ENCODE measurements around the gene GPR148. TPM values are rescaled to one million over a fixed set of nuclear protein-coding genes. Genes with fewer than 3 reads are reported as not detected.

Gene GPR148
- total and polyA plus RNA-seq, 4 donors, result not detected

DNA sequence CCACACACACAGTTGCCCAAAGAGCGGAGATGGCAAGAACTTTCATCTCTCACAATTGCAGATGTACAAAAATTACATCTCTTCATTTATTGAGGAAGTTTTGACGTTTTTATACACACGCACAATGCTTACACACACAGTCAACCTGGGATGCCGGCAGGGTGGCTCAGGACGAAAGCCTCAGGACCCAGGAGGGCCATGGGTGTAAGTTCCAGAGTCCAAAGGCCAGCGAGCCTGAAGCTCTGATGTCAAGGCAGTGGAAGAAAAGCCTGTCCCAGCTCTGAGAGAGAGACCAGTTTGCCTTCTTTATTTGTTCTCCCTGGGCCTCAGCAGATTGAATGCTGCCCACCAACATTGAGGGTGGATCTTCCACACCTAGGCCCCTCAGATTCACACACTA lies 36.6 kb downstream of the GPR148 start:
- WGBS, 2 donors, result 81 to 86% methylated on average over 6 of the region's 6 CpGs
- TF ChIP-seq, protein P1, sequence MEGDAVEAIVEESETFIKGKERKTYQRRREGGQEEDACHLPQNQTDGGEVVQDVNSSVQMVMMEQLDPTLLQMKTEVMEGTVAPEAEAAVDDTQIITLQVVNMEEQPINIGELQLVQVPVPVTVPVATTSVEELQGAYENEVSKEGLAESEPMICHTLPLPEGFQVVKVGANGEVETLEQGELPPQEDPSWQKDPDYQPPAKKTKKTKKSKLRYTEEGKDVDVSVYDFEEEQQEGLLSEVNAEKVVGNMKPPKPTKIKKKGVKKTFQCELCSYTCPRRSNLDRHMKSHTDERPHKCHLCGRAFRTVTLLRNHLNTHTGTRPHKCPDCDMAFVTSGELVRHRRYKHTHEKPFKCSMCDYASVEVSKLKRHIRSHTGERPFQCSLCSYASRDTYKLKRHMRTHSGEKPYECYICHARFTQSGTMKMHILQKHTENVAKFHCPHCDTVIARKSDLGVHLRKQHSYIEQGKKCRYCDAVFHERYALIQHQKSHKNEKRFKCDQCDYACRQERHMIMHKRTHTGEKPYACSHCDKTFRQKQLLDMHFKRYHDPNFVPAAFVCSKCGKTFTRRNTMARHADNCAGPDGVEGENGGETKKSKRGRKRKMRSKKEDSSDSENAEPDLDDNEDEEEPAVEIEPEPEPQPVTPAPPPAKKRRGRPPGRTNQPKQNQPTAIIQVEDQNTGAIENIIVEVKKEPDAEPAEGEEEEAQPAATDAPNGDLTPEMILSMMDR (IDR thresholded peaks at IDR 0.05; ENCODE audit: control extremely low read depth, extremely low read depth), result no peak
- H3K36me3 ChIP-seq (ENCODE audit: control insufficient read depth in 4 of 4, insufficient read depth in 4 of 4, low read length in 4 of 4), result no peaks in the 10 kb centered on the region
- H3K4me1 ChIP-seq (ENCODE audit: control insufficient read depth in 5 of 5, insufficient read depth in 5 of 5, low read length in 5 of 5), result no peaks in the 10 kb centered on the region
- ATAC-seq (ENCODE audit: insufficient read depth, low FRiP score), result no peak
- no peak overlapping the region for H3K4me3 ChIP-seq
- H3K27me3 ChIP-seq (ENCODE audit: control insufficient read depth in 3 of 3, insufficient read depth in 3 of 3, low read length in 2 of 3), result peaks cover 0 to 2% (median 0%) of the 10 kb centered on the region in 3 donors
- no peak overlapping the region for H3K9ac ChIP-seq (ENCODE audit: insufficient read depth in 1 of 2, low read length in 2 of 2)
- DNase-seq, result no peak
- peaks cover 0 to 4% (median 0%) of the 10 kb centered on the region in 4 donors for H3K9me3 ChIP-seq (ENCODE audit: control insufficient read depth in 4 of 4, insufficient read depth in 3 of 4, low read length in 3 of 4)
- H3K27ac ChIP-seq (ENCODE audit: low read depth in 1 of 2, low read length in 1 of 2), result no peak overlapping the region

DNA sequence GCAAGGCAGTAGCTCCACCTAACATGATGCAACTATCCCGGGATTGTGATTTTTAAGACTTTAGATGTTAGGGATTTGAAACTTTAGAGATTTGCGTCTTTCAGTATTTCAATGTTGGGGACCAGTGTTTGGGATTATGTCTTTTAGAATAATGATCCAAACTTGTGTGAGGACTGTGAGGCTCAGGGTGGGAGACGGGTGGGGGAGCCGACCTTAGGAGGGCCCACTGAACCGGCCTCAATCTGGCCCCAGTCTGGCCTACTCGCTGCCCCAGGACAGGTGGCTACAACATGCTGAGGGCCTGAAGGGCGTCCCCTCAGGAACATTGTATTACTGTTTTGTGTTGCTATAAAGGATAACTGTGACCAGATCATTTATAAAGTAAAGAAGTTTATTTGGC lies 37.2 kb downstream of the GPR148 start:
- Histone ChIP-seq H3K36me3 (ENCODE audit: control insufficient read depth in 4 of 4, insufficient read depth in 4 of 4, low read length in 4 of 4) (no peaks in the 10 kb centered on the region), H3K9me3 (ENCODE audit: control insufficient read depth in 4 of 4, insufficient read depth in 3 of 4, low read length in 3 of 4) (peaks cover 0 to 4% (median 0%) of the 10 kb centered on the region in 4 donors), H3K4me1 (ENCODE audit: control insufficient read depth in 5 of 5, insufficient read depth in 5 of 5, low read length in 5 of 5) (no peaks in the 10 kb centered on the region), H3K27ac (ENCODE audit: low read depth in 1 of 2, low read length in 1 of 2) (no peak overlapping the region), H3K4me3 (no peak overlapping the region), H3K9ac (ENCODE audit: insufficient read depth in 1 of 2, low read length in 2 of 2) (no peak overlapping the region), H3K27me3 (ENCODE audit: control insufficient read depth in 3 of 3, insufficient read depth in 3 of 3, low read length in 2 of 3) (peaks cover 0 to 2% (median 0%) of the 10 kb centered on the region in 3 donors)
- TF ChIP-seq, protein P1 (IDR thresholded peaks at IDR 0.05; ENCODE audit: control extremely low read depth, extremely low read depth), result no peak
- DNase-seq (no peak), ATAC-seq (ENCODE audit: insufficient read depth, low FRiP score) (no peak)
- 91 to 92% methylated on average over 7 of the region's 7 CpGs for WGBS, 2 donors

DNA sequence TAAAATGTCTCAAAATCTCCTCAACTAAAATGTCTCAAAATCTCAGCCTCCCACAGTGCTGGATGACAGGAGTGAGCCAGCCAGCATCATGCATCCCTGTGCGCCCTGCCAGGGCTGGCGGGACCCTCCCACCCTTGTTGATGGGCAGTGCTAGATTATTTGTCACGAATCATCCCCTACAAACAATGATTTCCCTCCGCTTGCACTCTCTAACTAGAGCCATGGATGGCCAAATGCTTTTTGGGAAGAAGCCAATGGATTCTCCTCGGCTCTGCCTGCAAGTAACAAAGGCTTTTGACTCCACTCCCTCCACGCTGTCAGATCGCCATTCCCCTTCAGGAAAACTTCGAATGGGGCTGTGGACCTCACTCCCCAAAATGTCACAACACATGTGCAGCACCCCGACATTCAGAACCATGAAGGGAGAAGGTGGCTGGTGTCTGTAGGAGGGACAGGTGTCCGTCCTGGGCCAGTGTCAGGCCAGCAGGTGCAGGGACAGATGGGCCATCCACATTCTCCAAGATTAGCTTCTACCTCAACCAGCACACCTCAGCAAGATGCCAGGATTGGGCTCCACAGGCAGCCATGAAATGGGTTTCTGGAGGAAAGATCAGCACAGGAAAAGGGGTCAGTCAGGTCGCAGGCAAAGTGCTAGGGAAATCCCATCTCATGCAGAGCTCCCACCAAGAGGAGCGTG lies 38.0 kb downstream of the GPR148 start:
- WGBS, 2 donors, result 76 to 86% methylated on average over 12 of the region's 12 CpGs
- H3K27ac ChIP-seq (ENCODE audit: low read depth in 1 of 2, low read length in 1 of 2), result no peak overlapping the region
- peaks cover 0 to 4% (median 0%) of the 10 kb centered on the region in 4 donors for H3K9me3 ChIP-seq (ENCODE audit: control insufficient read depth in 4 of 4, insufficient read depth in 3 of 4, low read length in 3 of 4)
- no peak for ATAC-seq (ENCODE audit: insufficient read depth, low FRiP score)
- no peaks in the 10 kb centered on the region for H3K4me1 ChIP-seq (ENCODE audit: control insufficient read depth in 5 of 5, insufficient read depth in 5 of 5, low read length in 5 of 5)
- no peak overlapping the region for H3K9ac ChIP-seq (ENCODE audit: insufficient read depth in 1 of 2, low read length in 2 of 2)
- TF ChIP-seq, protein P1 (IDR thresholded peaks at IDR 0.05; ENCODE audit: control extremely low read depth, extremely low read depth), result no peak
- peaks cover 0 to 2% (median 0%) of the 10 kb centered on the region in 3 donors for H3K27me3 ChIP-seq (ENCODE audit: control insufficient read depth in 3 of 3, insufficient read depth in 3 of 3, low read length in 2 of 3)
- no peak overlapping the region for H3K4me3 ChIP-seq
- no peaks in the 10 kb centered on the region for H3K36me3 ChIP-seq (ENCODE audit: control insufficient read depth in 4 of 4, insufficient read depth in 4 of 4, low read length in 4 of 4)
- no peak for DNase-seq
